EH (cell line): ENCODE measurements around the gene RNF144B.
"Not testable (repeated sequence)": the region's sequence is repeated elsewhere in the genome, so short reads cannot be mapped to it uniquely, and the experiment has no call there.

Experiments used
- DNase-seq: peaks from one replicate; pipeline ENCODE4 v3.0.0-alpha.2; 2015; ENCODE audit warnings: low read depth

Gene RNF144B

GRCh38 chr6:18387061-18387721 is at the start of gene RNF144B:
RNF144B (plus strand) TSS chr6:18387350; CDS start chr6:18399535, 12,185 bp downstream.
- peak; percentile 81 for DNase-seq

- DNase-seq: no peak
Observed at GRCh38 chr6:18339599-18339998, 47.6 kb upstream of the RNF144B start.

DNA sequence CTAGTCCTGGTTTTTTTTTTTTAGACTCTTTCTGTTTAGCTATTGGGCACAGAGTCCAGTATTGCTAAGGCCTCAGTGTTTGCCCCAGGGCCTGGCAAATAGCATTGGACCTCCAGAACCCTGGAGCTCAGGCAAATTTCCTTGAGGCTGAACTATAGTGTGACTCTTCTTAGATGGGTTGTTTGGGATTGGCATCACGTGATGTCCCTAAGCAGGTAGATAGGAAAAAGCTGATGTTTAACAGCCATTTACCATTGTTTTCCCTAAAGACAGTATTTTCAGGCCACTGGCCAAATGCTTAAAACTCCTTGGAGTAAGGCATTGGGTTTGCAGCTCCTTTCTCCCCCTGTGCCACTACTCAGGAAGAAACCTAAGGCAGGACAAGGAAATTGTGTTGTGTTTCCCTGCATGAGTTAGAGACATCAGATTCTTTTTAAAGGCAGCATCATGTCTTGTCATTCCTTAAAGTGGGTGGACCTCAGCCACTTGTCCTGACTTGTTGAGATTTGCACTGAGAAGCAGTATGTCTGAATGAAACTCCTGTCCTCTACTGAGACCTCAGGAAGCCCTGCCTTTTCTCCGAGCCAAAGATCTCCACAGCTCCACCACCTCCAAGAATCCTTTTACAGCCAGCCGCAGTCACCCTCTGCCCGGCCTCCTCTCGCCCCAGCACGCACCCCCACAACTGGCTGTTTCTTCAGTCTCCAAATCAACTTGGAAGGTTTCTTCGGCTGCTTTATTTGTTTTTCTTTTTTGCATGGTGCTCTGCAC is 46.2 kb upstream of the RNF144B start:
- DNase-seq: no peak

DNA sequence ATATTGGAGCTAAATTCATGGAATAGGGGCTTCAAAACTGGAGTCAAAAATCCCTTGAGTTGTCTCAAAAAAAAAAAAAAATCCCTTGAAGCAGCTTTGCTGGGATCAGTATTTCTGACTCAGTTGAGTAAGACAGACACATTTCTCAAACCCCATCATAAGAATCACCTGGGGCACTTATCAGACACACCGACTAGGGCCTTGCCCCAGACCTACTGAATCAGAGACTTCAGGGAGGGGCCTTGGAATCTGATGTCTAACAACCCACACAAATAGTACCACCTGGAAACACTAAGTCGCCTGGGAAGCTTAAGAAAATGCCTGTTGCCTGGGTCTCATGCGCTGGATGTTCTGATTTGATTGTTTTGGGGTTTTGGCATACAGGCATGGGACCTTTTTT is 44.9 kb upstream of the RNF144B start:
- no peak for DNase-seq

DNA sequence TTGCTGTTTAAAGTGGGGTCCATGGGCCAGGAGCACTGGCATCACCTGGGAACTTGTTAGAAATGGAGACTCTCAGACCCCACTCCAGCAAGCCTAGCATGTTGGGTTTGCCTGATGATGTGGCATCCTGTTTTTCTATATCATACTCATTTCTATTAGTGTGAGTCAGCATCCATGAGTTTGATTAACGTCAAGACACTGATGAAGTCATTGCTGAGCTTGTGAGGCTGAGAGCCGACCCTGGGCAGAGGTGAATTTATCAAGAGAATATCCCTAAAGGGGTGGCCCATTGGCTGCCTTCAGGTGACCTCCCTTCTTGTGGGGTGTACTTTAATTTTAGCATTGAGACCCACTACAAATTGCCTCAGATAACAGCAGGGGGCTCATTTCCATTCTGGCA is 43.4 kb upstream of the RNF144B start:
- DNase-seq: peak; percentile 71

DNA sequence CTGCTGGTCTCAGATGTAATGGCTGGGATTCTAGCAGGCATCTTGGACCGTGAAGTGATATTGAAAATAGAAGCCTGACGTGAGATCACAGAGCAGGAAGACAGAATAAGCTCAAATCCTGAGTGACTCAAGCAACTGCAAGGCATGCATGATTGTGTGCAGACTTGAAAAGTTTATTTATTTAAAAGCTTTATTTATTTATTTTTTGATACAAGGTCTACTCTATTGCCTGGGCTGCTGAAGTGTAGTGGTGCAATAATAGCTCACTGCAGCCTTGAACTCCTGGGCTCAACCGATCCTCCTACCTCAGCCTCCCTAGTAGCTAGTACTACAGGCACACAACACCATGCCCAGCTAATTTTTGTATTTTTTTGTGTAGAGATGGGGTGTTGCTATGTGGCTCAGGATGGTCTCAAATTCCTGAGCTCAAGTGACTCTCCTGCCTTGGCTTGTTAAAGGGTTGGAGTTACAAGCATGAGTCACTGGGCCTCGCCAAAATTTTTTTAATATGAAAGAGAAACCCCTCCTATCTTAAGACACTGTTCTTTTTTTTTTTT is 40.1 kb upstream of the RNF144B start:
- peak; percentile 88 for DNase-seq

GRCh38 chr6:18347866-18348265 is 39.3 kb upstream of the RNF144B start:
- no peak for DNase-seq

GRCh38 chr6:18349386-18349785 is 37.8 kb upstream of the RNF144B start:
- DNase-seq: peak; percentile 29

DNA sequence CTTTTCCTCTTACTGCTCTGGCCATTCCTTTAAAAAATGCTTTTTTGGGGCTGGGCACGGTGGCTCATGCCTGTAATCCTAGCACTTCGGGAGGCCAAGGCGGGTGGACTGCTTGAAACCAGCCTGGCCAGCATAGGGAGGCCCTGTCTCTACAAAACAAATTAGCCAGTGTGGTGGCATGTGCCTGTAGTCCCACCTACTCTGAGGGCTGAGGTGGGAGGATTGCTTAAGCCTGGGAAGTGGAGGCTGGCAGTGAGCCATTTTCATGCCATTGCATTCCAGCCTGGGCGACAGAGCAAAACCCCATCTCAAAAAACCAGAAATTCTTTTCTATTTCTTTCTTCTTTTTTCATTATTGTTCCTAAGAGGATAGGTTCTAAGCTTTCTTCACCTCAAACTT is 36.9 kb upstream of the RNF144B start:
- DNase-seq: peak; percentile 29

DNA sequence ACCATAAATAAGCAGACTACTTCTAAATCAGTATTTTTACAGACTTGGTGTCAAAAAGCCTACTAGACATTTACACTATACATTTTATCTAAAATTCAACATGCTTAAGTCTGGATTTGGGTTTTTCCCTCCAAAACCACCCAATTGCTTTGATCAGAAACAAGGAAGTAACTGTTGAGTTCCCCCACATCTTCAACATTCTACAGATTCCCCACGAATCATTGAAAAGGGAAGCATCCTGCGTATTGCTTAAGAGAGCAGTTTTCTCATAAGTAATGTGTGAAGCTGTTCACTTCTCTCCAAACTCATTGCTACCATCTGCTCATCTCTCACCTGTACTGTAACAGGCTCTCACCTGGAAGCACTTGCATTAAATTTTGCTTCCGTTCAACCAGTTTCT is 36.4 kb upstream of the RNF144B start:
- no peak for DNase-seq

- no peak for DNase-seq
Observed at GRCh38 chr6:18352001-18352400, 35.1 kb upstream of the RNF144B start.

DNA sequence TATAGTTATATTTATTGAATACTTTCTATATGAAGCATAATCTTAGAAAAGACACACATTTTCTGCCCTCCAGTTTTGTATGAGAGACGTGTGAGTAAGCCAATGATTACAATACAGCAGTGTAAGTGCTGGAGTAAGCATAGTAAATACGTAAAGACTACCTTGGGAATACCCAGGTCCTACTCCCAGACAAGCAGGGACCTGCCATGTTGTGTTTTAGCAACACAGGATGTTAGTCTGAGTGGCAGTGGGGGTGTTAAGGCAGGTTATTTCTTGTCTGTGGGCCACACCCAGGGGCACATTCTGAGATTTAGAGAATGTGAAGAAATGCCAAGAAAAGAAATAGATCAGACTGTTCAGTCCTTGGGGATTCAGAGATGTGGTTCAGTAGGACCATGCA is 34.3 kb upstream of the RNF144B start:
- DNase-seq: no peak

GRCh38 chr6:18353251-18353650 is 33.9 kb upstream of the RNF144B start:
- DNase-seq: no peak

DNA sequence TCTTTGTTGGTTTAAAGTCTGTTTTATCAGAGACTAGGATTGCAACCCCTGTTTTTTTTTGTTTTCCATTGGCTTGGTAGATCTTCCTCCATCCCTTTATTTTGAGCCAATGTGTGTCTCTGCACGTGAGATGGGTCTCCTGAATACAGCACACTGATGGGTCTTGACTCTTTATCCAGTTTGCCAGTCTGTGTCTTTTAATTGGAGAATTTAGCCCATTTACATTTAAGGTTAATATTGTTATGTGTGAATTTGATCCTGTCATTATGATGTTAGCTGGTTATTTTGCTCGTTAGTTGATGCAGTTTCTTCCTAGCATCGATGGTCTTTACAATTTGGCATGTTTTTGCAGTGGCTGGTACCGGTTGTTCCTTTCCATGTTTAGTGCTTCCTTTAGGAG is 29.6 kb upstream of the RNF144B start:
- DNase-seq: not testable (repeated sequence)

DNA sequence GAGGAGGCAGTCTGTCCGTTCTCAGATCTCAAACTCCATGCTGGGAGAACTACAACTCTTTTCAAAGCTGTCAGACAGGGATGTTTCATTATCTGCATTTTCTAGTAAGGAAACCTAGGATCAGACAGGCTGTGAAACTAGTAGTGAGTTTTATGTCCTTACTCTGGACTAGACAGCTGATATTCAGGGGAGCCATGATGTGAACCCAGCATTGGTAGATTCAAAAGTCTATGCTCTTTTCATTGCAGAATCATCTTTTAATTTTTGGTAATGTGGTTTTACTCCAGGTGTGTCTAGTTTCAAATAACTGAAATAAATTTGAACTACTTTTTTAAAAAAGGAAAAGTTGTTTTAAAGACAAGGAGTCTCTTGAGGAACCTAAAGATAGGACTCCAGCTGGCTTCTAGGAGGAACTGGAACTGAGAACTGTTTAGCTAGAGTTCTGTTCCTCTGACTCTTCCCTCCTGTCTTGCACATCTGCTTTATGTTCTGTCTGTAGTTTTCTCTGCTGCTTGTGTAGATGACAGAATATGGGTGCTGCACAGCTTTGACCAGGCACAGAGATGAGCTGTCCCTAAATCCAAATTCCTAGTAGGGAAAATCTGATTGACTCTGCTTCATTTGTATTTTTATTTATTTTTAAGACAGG is 27.8 kb upstream of the RNF144B start:
- DNase-seq: no peak

DNA sequence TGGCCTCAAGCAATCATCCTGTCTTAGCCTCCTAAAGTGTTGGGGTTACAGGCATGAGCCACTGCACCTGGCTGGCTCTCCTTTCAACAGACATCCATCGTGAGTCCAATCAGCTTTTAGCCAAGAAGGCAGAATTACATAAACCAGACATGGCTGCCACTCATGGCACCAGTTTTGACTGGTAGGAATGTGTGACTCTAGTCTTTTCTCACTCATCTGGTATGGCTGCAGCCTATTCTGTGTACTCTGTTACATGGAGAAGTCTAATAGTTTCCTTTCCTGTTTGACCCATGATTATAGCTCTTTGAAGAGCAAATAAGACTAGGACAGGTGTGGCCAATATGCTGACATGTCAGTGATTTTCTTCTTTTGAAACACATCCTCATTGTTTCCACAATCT is 27.0 kb upstream of the RNF144B start:
- no peak for DNase-seq

DNA sequence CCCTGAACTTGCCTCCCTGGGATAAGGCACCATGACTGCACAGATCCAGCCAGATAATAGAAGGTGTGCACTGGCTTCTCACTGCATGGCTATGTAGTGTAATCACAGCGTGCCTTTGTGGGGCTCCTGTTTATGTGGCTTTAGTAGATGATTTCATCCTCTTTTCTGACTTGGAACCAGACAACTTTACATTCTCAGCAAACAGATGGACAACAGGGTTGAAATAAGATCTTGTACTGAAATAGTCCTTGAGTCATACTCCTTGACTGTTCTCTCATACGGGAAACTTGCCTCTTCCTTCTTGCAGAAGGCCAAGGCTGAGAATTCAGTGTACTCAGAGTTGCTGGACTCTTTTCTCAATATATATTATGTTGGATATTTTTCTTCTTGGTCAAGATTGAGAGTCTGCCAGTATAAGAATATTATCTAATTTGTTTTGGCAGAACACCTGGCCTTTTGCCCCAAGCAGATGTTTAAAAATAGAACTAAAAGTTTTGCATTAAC is 25.0 kb upstream of the RNF144B start:
- DNase-seq: peak; percentile 90

DNA sequence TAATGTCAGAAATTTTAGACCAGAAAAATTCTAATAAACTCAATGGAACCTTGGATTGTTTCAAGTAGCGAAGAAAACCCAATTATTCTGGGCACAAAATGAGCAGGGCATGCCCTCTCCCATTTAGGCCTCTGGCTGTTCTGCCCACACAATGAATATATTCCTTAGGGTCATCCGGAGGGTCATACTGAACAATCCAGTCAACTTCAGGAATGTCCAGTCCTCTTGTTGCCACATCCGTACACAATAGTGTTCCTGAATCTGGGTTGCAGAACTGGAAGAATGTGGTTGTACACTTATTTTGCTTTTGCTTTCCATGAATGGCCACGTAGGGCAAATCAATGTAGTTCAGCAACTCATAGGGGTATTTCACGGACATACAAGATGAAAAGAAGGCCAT is 23.4 kb upstream of the RNF144B start:
- no peak for DNase-seq

- not testable (repeated sequence) for DNase-seq
Observed at GRCh38 chr6:18364561-18364960, 22.6 kb upstream of the RNF144B start.

- no peak for DNase-seq
Observed at GRCh38 chr6:18367371-18367770, 19.8 kb upstream of the RNF144B start.

DNA sequence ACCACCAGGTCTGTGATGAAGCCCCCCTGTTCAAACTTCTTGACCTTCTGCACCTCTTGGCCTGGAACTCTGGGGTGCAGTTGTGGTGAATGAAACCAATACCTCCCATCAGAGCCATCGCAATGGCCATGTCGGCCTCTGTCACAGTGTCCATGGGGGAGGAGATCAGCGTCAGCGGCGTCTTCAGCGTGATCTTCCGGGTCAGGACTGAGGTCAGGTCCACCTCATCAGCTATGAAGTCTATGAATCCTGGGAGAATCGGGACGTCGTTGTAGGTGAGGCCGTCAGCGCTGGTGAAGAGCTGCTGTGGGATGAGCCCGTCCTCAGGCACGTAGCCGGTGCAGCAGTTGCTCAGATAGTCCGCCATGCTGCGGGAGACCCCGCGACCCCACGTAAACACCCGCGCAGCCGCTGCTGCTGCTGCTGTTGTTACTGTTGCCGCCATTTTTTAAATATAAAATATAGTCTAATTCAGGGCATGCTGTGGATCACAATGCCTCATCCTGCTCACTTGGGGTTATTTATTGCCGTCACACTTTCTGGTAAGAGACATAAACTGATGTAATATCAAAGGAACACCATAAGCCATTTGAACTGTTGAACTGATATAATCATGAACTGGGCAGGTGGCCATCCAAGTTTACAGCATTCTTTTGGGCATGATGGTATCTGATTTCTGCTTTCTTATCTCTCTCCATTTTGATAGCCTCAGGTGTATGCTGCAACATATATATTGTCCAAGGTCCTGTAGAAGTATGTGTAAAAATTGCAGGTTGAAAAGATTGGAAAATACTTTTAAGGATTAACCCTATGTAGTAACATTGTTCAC is 18.7 kb upstream of the RNF144B start:
- DNase-seq: no peak

DNA sequence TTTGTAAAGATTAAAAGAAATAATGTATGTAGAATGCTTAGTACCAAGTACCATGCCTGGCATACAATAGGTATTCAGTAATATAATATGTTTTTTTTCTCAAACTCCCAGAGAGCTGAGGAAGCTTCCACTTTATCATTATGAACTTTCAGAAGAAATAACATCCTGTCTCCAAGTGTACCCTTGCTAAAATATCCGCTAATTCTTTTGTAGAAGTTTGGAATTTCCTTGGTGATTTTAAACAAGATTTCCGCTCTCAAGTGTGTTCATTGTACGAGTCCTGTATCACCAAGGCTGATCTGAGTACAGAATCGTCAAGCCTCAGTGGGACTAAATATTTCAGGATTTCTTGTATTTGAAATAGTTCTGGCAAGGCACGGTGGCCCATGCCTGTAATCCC is 16.1 kb upstream of the RNF144B start:
- no peak for DNase-seq
